ENCODE measurements around the gene IFNLR1.

The IFNLR1 gene

DNA sequence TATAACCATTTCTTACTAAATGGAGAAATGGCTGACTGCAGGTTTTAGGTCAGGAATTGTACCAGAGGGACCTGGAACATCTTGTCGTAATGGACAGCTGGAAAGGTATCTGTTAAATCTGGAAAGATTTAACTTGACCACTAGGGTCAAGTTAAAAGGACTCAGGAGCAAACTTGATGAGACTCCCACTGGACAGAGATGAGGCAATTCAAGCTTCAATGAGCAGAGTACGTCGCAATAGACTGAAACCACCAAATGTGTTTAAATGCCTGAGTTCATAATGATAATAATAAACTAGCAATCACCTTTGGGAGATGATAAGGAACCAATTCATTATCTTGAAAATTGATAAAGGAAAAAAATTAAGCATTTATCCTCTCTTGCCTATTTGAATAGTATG lies 8.7 kb downstream of the IFNLR1 start:
- no peak overlapping the region for H3K4me3 ChIP-seq (ENCODE audit: low read depth, low read length)

DNA sequence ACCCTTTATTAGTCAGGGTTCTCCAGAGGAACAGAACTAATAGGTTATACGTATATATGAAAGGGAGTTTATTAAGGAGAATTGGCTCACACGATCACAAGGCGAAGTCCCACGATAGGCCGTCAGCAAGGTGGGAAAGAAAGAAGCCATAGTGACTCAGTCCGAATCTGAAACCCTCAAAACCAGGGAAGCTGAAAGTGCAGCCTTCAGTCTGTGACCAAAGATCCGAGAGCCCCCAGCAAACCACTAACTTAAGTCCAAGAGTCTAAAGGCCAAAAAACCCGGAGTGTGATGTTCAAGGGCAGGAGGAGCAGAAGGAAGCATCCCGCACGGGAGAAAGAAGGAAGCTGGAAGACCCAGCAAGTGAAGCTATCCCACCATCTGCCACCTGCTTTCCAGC lies 9.9 kb downstream of the IFNLR1 start:
- no peak overlapping the region for H3K4me3 ChIP-seq (ENCODE audit: low read depth, low read length)

DNA sequence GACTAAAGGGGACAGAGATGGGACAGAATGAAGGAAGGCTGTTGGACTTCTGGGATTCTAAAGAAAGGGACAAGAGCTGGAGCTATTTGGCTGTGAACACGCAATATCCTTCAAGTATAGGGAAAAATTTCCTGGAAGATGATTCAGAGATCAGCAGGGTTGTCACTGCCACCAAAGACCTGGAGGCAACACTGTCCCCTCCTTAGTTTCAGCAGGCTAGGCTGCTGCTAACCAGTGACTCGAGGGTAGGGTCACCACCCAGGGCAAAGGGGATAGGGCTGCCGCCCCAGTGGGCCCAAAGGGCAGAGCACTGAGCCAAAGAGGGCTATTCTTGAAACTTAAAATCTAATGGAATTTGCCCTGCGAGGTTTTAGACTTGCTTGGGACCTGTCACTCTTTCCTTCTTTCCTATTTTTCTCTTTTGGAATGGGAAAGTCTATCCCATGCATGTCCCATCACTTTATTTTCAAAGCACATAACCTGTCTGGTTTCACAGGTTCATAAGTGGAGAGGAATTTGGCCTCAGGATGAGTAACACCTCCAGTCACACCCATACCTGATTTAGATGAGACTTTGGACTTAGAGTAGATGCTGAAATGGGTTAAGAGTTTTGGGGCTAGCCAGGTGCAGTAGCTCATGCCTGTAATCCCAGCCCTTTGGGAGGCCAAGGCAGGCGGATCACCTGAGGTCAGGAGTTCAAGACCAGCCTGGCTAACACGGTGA lies 11.9 kb downstream of the IFNLR1 start:
- H3K4me3 ChIP-seq (ENCODE audit: low read depth, low read length) = no peak overlapping the region

DNA sequence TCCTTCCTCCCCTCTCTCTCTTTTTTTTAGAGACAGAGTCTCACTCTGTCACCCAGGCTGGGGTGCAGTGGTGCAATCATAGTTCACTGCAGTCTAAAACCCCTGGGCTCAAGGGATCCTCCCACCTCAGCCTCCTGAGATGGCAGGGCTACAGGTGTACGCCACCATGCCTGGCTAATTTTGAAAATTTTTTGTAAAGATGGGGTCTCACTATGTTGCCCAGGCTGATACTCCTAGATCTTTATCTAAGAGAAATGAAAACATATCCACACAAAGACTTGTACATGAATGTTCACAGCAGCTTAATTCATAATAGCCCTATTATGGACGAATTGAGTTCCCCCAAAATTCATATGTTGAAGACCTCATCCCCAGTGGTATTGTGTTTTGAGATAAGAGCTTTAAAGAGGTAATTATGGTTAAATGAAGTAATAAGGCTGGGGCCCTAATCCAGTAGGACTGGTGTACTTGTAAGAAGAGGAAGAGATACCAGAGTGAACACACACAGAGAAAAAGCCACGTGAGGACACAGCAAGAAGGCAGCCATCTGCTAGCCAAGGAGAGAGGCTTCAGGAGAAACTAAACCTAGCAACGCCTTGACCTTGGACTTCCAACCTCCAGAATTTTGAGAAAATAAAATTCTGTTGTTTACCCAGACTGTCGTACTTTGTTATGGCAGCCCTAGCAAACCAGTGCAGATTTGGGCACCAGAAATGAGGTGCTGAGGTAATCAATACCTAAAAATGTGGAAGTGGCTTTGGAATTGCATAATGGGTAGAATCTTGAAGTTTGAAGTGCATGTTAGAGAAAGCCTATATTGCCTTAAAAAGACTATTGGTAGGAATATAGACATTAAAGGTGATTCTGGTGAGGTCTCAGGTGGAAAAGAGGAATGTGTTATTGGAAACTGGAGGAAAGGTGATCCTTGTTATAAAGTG lies 13.2 kb downstream of the IFNLR1 start:
- no peak overlapping the region for H3K4me3 ChIP-seq (ENCODE audit: low read depth, low read length)

GRCh38 chr1:24172598-24172997 lies 14.5 kb downstream of the IFNLR1 start:
- no peak overlapping the region for H3K4me3 ChIP-seq (ENCODE audit: low read depth, low read length)

DNA sequence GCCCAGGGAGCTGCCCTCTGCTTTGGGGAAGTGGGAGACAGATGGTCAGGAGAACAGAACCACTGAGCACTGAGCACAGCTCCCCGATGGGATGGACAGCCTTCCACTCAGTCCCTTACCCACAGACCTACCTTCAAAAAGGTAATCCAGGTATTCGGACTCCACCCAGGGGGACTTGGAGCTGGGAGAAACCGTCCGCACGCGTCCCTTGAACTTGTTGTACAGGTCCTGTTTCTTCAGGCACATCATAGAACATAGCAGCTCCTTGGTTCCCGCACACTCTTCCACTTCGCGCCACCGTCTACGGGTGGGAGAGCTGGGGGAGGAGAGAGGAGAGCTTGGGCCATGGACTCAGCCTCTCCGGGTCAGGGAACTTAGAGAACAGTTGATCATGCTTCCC lies 17.8 kb downstream of the IFNLR1 start:
- no peak overlapping the region for H3K4me3 ChIP-seq (ENCODE audit: low read depth, low read length)

DNA sequence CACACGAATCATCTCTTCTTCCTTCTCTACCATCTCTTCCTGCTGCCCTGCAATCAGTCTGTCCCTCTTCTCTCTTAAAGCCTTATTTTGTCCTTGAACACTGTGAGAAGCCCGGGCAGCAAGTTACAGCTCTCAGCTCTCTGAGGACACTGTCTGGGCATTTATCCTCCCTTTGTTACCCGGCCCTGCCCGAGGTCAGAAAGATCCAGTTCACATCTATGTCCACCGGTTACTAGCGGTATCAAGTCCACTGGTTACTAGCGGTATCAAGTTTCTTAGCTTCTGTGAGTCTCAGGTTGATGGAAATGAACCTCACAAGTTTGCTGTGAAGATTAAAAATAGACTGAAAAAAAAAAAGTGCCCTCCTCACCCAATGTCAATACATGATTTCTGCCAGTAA lies 18.8 kb downstream of the IFNLR1 start:
- no peak overlapping the region for H3K4me3 ChIP-seq (ENCODE audit: low read depth, low read length)

- H3K4me3 ChIP-seq (ENCODE audit: low read depth, low read length) = no peak overlapping the region
These were observed 20.1 kb downstream of the IFNLR1 start for GRCh38 chr1:24167008-24167407.

DNA sequence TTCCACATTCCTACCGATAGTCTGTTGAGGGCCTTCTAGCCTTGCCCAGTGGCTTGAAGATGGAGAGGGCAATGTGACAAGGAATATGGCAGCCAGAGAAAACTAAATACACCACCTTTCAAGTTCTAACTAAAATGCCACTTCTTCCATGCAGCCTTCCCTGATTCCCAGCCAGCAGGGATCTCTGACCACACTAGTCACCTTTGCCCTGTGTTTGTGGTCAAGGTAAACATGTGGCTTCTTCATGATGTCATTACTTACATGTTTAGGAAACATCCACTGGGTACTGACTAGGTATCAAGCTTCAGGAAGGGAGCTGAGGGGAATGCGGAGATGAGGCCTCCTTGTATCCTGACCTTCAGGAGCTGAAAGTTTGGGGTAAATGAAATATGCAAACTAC lies 21.6 kb downstream of the IFNLR1 start:
- H3K4me3 ChIP-seq (ENCODE audit: low read depth, low read length) = no peak overlapping the region

GRCh38 chr1:24164004-24164403 lies 23.1 kb downstream of the IFNLR1 start:
- no peak overlapping the region for H3K4me3 ChIP-seq (ENCODE audit: low read depth, low read length)

- H3K4me3 ChIP-seq (ENCODE audit: low read depth, low read length) = no peak overlapping the region
These were observed 24.9 kb downstream of the IFNLR1 start for GRCh38 chr1:24162201-24162600.

- no peak overlapping the region for H3K4me3 ChIP-seq (ENCODE audit: low read depth, low read length)
These were observed 25.8 kb downstream of the IFNLR1 start for GRCh38 chr1:24161270-24161669.

DNA sequence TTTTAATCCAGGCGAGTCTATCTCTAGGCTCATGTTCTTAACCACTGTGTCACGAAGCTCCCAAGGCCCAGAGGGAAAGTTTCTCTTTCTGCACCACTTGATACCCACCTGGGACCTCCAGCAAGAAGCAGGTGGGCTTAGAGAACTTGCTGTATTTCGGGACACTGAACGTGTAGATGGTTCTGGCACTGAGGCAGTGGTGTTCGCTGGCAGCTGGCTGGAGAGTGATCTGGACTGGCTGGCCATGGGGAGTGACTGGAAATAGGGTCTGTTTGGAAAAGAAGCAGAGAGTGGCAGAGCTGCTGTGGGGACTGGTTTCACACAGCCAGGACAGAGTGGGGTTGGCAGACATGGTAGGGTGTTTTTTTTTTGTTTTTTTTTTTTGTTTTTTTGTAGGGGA lies 27.7 kb downstream of the IFNLR1 start:
- no peak overlapping the region for H3K4me3 ChIP-seq (ENCODE audit: low read depth, low read length)

- no peak overlapping the region for H3K4me3 ChIP-seq (ENCODE audit: low read depth, low read length)
These were observed 29.1 kb downstream of the IFNLR1 start for GRCh38 chr1:24157918-24158481.

- H3K4me3 ChIP-seq (ENCODE audit: low read depth, low read length) = no peak overlapping the region
These were observed 30.4 kb downstream of the IFNLR1 start for GRCh38 chr1:24156542-24157260.

DNA sequence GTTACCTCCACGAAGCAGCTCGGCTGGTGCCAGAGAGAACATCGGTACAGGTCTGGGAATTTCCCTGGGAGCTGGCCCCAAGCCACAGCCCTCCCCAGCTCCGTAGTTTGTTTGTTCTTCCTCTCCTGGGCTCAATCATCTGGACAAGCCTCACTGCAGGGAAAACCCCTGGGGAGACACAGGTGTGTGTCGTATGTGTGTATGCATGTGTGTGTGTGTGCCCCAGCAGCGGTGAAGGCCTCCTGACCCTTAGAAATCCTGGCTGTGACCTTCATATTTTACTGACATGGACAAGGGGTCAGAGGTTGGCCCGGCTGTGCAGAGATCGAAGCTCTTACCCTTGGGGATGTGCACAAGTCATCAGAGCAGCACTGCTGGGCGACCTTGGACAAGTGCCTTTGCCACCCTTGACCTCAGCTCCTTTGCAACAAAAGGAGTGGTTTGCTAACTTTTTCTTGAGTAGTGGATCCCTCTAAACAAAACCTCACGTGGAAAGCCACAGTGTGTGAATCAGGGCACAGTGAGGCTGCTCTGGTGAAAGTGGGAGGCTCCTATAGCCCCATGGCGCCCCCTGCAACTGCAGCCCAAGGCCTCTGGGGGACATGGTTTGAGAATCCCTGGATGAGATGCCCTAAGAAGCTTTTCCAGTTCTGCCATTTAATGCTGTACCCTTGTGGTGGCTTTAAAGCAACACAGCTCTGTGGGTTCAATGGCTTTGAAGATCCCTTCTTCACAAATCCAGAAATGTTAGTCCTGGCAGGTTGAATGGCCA lies 31.9 kb downstream of the IFNLR1 start:
- no peak overlapping the region for H3K4me3 ChIP-seq (ENCODE audit: low read depth, low read length)

- no peak overlapping the region for H3K4me3 ChIP-seq (ENCODE audit: low read depth, low read length)
These were observed 32.9 kb downstream of the IFNLR1 start for GRCh38 chr1:24154215-24154614.

GRCh38 chr1:24152631-24153494 lies 34.2 kb downstream of the IFNLR1 start:
- no peak overlapping the region for H3K4me3 ChIP-seq (ENCODE audit: low read depth, low read length)

GRCh38 chr1:24151175-24151533 lies 35.9 kb downstream of the IFNLR1 start:
- H3K4me3 ChIP-seq (ENCODE audit: low read depth, low read length) = peak overlapping the region; percentile 24

Data from iPS-11a (cell line).